GM13977 (cell line): ENCODE measurements around the gene PRKCB.

Experiments used
- DNase-seq: peaks from one replicate; pipeline ENCODE4 v3.0.0; 2012; ENCODE audit warnings: low spot score
- in situ Hi-C: fragments of 300-500 bp; cut with MboI; formaldehyde crosslinking; loops from one replicate; pipeline ENCODE4 v1.12.0; 2022; ENCODE audit warnings: low sequenced_read_pairs, low pct_unique_long_range_greater_than_20kb, mixed read lengths, inconsistent platforms; ENCODE audit not compliant: unreplicated experiment
- TF ChIP-seq, protein P1 (sequence below): IDR thresholded peaks from 2 replicates; pipeline ENCODE4 v1.5.1; 2012; ENCODE audit warnings: mild to moderate bottlenecking, control low read depth; ENCODE audit not compliant: insufficient read depth; ENCODE audit errors: extremely low read depth, missing control alignments

PRKCB gene

DNA sequence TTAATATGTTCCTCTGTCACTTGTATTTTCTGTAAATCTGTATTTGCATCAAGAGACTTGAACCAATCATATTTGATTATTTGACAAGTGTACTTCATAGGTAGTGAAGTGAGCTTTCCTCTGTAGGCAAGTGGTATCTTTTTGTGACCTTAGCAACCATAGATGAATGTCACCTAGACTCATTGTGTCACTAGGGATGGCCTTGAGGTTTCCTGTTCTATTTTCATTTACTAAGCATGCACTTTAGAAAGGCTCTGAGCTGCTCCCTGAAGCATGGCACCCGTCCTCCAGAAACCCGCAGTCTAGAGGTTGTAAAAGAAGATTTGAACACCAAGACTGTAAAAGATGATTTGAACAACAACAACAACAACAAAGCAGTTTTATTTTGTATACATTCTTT lies 151.7 kb downstream of the PRKCB start:
- TF ChIP-seq, protein P1, sequence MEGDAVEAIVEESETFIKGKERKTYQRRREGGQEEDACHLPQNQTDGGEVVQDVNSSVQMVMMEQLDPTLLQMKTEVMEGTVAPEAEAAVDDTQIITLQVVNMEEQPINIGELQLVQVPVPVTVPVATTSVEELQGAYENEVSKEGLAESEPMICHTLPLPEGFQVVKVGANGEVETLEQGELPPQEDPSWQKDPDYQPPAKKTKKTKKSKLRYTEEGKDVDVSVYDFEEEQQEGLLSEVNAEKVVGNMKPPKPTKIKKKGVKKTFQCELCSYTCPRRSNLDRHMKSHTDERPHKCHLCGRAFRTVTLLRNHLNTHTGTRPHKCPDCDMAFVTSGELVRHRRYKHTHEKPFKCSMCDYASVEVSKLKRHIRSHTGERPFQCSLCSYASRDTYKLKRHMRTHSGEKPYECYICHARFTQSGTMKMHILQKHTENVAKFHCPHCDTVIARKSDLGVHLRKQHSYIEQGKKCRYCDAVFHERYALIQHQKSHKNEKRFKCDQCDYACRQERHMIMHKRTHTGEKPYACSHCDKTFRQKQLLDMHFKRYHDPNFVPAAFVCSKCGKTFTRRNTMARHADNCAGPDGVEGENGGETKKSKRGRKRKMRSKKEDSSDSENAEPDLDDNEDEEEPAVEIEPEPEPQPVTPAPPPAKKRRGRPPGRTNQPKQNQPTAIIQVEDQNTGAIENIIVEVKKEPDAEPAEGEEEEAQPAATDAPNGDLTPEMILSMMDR = no peak
- in situ Hi-C loops = no loop called here
- DNase-seq = peak; percentile 55

DNA sequence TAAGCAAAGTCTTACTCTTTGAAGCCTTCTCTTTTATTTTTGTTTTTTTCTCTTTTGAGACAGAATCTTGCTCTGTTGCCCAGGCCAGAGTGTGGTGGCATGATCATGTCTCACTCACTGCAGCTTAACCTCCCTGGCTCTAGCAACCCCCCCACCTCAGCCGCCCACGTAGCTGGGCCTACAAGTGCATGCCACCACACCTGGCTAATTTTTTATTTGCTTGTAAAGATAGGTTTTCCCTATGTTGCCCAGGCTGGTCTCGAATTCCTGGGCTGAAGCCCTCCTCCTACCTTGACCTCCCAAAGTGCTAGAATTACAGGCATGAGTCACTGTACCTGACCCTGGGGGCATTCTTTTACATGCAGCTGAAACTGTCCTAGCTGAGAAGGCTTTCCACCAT lies 154.7 kb downstream of the PRKCB start:
- TF ChIP-seq, protein P1 = no peak
- no peak for DNase-seq

DNA sequence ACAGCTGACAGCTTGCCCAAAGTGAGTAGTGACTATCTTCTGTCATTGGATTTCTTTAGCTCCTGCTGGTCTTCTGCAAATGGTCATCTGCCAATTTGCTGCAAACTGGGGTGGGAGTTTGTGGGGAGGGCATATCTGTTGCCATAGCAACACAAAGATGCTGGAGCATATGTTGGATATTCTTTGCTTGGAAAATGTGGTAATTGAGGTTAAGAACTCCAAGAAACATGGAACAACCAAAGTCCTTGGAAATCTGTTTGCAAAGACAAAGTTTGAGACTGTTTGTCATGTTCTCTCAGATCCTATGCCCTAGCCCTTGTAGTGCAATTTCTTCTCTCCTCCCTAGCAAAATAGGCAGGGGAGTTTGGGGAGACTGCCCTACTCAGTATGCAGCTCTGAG lies 155.3 kb downstream of the PRKCB start:
- no peak for DNase-seq
- TF ChIP-seq, protein P1 = no peak
- in situ Hi-C loops = no loop called here

More for the DNA sequence above, 154.7 kb downstream of the PRKCB start:
- in situ Hi-C loops = no loop called here

DNA sequence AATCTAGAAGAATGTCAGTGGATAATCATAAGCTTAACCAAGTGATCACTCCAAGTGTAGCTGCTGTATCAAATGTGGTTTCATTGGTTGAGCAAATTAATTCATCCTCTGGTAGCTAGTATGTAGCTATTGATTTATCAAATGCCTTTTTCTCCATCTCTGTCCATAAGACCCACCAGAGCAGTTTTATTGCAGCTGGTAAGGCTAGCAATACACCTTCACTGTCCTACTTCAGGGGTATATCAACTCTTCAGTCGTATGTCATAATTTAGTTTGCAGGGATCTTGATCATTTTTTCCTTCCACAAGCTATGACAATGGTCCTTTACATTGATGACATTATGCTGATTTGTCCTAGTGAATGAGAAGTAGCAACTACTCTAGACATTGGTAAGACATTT lies 158.8 kb downstream of the PRKCB start:
- DNase-seq = no peak
- in situ Hi-C loops = no loop called here
- TF ChIP-seq, protein P1 = no peak

- in situ Hi-C loops = no loop called here
- no peak for DNase-seq
- TF ChIP-seq, protein P1 = no peak
Measured at GRCh38 chr16:23996258-23996955, 160.6 kb downstream of the PRKCB start.

DNA sequence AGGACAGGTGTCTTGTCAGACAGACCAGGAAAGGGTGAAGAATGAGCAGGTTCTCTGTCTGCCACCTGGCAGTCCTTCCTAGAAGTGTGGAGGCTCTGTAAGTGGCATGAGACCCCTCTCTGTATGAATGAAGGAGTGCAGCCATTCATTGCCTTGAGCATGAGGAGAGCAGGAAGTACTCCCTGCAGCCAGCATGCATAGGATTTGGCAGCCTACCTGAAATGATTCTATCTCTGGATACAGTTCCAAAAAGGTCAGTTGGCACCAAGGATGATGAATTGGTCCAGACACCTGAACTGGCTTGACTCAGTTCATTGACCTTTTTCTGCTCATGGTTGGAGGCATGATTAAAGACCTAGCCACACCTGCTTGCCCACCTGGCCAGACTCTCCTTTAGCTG lies 163.0 kb downstream of the PRKCB start:
- TF ChIP-seq, protein P1 = no peak
- in situ Hi-C loops = no loop called here
- DNase-seq = no peak
